ENCODE measurements around the gene PHACTR3. TPM values are rescaled to one million over a fixed set of nuclear protein-coding genes. Genes with fewer than 3 reads are reported as not detected.

The PHACTR3 gene
- total and polyA plus RNA-seq, 2 of the 8 experiments (the other 6 are each of a cell fraction or from before 2014, with no cell fraction given): 0.05 to 0.13 TPM

DNA sequence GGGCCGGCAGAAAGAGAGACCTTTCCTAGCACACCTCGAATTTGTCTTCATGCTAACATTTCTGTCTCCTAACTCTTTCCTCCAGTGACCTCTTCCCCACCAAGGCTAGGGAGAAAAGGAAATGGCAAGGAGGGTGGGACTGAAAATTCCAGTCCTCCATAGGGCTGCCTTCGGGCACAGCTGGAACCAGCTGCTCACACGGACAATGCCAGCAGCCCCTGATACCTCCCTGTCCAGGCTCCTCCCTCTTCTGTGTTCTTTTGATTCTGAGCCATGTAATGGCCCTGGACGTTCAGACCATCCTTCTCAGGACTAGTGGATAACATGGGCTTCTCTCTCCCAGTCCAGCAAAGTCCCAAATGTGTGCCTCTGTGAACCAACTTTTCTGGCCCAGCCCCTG, 29.1 kb upstream of the PHACTR3 start:
- Histone ChIP-seq H4K5ac (ENCODE audit: insufficient read length, low read depth, low read length) (no peak overlapping the region), H2BK20ac (ENCODE audit: low read length) (no peak overlapping the region), H3K27ac (ENCODE audit: low read depth, low read length) (no peak overlapping the region), H2AK5ac (ENCODE audit: low read depth, low read length) (no peak overlapping the region), H4K20me1 (replicated peaks in 1 of 2; ENCODE audit: control insufficient read depth in 1 of 2, insufficient read depth in 2 of 2, low read length in 2 of 2) (no peaks in the 10 kb centered on the region), H3K9ac (replicated peaks in 1 of 4; ENCODE audit: extremely low read depth in 1 of 4, low read depth in 3 of 4, low read length in 3 of 4) (no peak overlapping the region), H2BK5ac (ENCODE audit: low read depth, low read length) (no peak overlapping the region), H4K8ac (ENCODE audit: extremely low read depth, insufficient read depth, low read length) (no peak overlapping the region), H3K18ac (ENCODE audit: extremely low read depth, low read length) (no peak overlapping the region), H3K27me3 (replicated peaks in 1 of 4; ENCODE audit: control insufficient read depth in 3 of 4, extremely low read depth in 1 of 4, insufficient read depth in 3 of 4, low read length in 3 of 4) (peaks cover 14 to 50% (median 35%) of the 10 kb centered on the region in 4 experiments), H3K14ac (ENCODE audit: insufficient read length) (no peak overlapping the region), H4K91ac (replicated peaks; ENCODE audit: insufficient read length, low read length) (no peak overlapping the region), H2BK120ac (replicated peaks; ENCODE audit: low read depth, low read length) (no peak overlapping the region), H3K79me1 (ENCODE audit: low read depth, low read length) (no peaks in the 10 kb centered on the region), H3K4me3 (ENCODE audit: extremely low read depth in 1 of 4, insufficient read depth in 2 of 4, low read depth in 3 of 4, low read length in 4 of 4) (no peak overlapping the region), H2BK12ac (ENCODE audit: low read depth, low read length) (no peak overlapping the region), H3K23ac (ENCODE audit: insufficient read length) (no peak overlapping the region), H3K56ac (replicated peaks; ENCODE audit: insufficient read length, low read depth, low read length) (no peak overlapping the region), H3K4ac (replicated peaks; ENCODE audit: insufficient read length, low read depth, low read length) (no peak overlapping the region), H2BK15ac (ENCODE audit: low read length) (no peak overlapping the region), H3K36me3 (ENCODE audit: control insufficient read depth in 2 of 4, insufficient read depth in 4 of 4, low read length in 3 of 4) (no peaks in the 10 kb centered on the region), H3K9me3 (ENCODE audit: insufficient read depth in 2 of 2, low read depth in 1 of 2, low read length in 1 of 2) (peaks cover 9 to 64% of the 10 kb centered on the region in 2 experiments), H3K4me1 (replicated peaks in 1 of 4; ENCODE audit: control insufficient read depth in 3 of 4, insufficient read depth in 4 of 4, low read length in 3 of 4) (peaks cover 0 to 4% (median 1%) of the 10 kb centered on the region in 4 experiments; a peak in 3 of 7 replicates), H3K23me2 (ENCODE audit: low read depth, low read length) (no peaks in the 10 kb centered on the region; the same call in 1 of the 2 replicates), H3K79me2 (ENCODE audit: control insufficient read depth in 1 of 2, insufficient read depth in 2 of 2, low read length in 2 of 2) (no peaks in the 10 kb centered on the region), H3K4me2 (ENCODE audit: insufficient read depth in 1 of 2, low read depth in 2 of 2, low read length in 2 of 2) (no peak overlapping the region), H2AFZ (ENCODE audit: low read length) (no peak overlapping the region)
- FAIRE-seq (no peak), DNase-seq (ENCODE audit: low read depth in 1 of 2, low spot score in 2 of 2) (no peak)
- CTCF ChIA-PET (ENCODE audit: partially characterized antibody): no interaction called here
- 74% methylated on average over 5 of the region's 5 CpGs; no CpG with 5 or more reads in 1 of the 2 experiments for WGBS, 2 experiments (ENCODE audit: extremely low coverage in 1 of 2, insufficient coverage in 1 of 2, insufficient read length in 1 of 2, insufficient replicate concordance in 2 of 2, low coverage in 1 of 2, low lambda C conversion rate in 2 of 2, missing lambda C conversion rate in 1 of 2)
- POLR2A ChIA-PET (ENCODE audit: partially characterized antibody): no interaction called here
- TF ChIP-seq CEBPB (IDR thresholded peaks at IDR 0.05; ENCODE audit: low read depth, low read length) (no peak), TEAD4 (IDR thresholded peaks at IDR 0.05; ENCODE audit: low read depth, low read length) (no peak), TAF7 (optimal IDR thresholded peaks at IDR 0.05; ENCODE audit: borderline replicate concordance, low read depth, low read length) (no peak), GTF2F1 (IDR thresholded peaks at IDR 0.05; ENCODE audit: borderline replicate concordance, low read depth, low read length) (no peak), SIX5 (IDR thresholded peaks at IDR 0.05; ENCODE audit: low read depth, low read length) (no peak), CTBP2 (IDR thresholded peaks at IDR 0.05; ENCODE audit: borderline replicate concordance, insufficient read depth, insufficient read length, low read length) (no peak), RNF2 (IDR thresholded peaks at IDR 0.05; ENCODE audit: borderline replicate concordance, low read depth, low read length, missing control alignments, poor library complexity, severe bottlenecking) (no peak), PHF8 (conservative IDR thresholded peaks at IDR 0.05; ENCODE audit: low read depth, low read length) (no peak), BACH1 (IDR thresholded peaks at IDR 0.05; ENCODE audit: low read length) (no peak), RAD21 (IDR thresholded peaks at IDR 0.05 in 1 of 2, conservative IDR thresholded peaks at IDR 0.05 in 1 of 2; ENCODE audit: low read depth in 2 of 2, low read length in 2 of 2) (no peak)
- TF ChIP-seq, protein P1, sequence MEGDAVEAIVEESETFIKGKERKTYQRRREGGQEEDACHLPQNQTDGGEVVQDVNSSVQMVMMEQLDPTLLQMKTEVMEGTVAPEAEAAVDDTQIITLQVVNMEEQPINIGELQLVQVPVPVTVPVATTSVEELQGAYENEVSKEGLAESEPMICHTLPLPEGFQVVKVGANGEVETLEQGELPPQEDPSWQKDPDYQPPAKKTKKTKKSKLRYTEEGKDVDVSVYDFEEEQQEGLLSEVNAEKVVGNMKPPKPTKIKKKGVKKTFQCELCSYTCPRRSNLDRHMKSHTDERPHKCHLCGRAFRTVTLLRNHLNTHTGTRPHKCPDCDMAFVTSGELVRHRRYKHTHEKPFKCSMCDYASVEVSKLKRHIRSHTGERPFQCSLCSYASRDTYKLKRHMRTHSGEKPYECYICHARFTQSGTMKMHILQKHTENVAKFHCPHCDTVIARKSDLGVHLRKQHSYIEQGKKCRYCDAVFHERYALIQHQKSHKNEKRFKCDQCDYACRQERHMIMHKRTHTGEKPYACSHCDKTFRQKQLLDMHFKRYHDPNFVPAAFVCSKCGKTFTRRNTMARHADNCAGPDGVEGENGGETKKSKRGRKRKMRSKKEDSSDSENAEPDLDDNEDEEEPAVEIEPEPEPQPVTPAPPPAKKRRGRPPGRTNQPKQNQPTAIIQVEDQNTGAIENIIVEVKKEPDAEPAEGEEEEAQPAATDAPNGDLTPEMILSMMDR (IDR thresholded peaks at IDR 0.05; ENCODE audit: control extremely low read depth in 1 of 3, insufficient read depth in 1 of 3, low read depth in 1 of 3, low read length in 3 of 3): no peak
